Right lobe of liver (tissue), 4 donors: ENCODE measurements around the gene PELI1.

Source experiments
- CTCF ChIP-seq, 4 donors: fragments of 200-600 bp in 3 of 4; fragments of 450-650 bp in 1 of 4; IDR thresholded peaks; one replicate each; pipeline versions ENCODE4 v1.5.1 to v1.8.0; 2016 to 2022; ENCODE audit warnings: antibody characterized with exemption in 4 of 4, mild to moderate bottlenecking in 2 of 4
- POLR2A ChIP-seq: fragments of 450-650 bp; IDR thresholded peaks from one replicate; pipeline ENCODE4 v1.6.1; 2017; ENCODE audit warnings: antibody characterized with exemption, mild to moderate bottlenecking
- donor health status: DM: no; HTN: no; CAD: no.
- donor health status: DM: no; HTN: no; CAD: no.
- donor health status: DM: no; HTN: yes; CAD: no.

DNA sequence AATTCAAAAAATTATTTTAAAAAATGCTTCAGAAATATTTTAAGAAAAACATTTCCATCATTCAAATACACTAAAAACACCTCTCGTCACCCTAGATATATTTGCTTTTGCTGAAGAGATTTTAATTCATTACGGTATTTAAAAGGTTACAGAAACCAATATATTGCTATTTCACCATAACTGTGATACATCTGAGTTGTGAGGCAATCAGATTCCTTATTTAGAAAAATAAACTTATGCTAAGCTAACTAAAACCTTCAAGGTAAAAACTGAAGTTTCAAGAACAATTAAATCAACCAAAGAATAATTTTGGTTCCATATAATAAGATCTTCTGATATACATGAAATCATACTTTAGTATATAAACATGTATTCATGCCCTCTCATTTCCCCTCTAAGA lies 32.8 kb downstream of the PELI1 start:
- TF ChIP-seq POLR2A = no peak
- no peak for TF ChIP-seq CTCF (IDR thresholded peaks at IDR 0.05)
